ENCODE results near the gene ZNF646. TPM values are rescaled to one million over a fixed set of nuclear protein-coding genes. Genes with fewer than 3 reads are reported as not detected.
A peak's percentile ranks its signal among the peaks of the same experiment; 100 is the strongest.

Gene ZNF646
- total RNA-seq, 1 experiment from 2014 or later: 26.8 TPM

- in situ Hi-C loops (cut with HindIII; ENCODE audit: low pct_unique_long_range_greater_than_20kb, low sequenced_read_pairs) (no loop called here), intact Hi-C loops (cut with micrococcal nuclease; ENCODE audit: unreplicated experiment) (no loop called here)
- Histone ChIP-seq H3K4me3 (ENCODE audit: low read depth in 2 of 2, low read length in 2 of 2) (peak overlapping the region in 1 of 2 experiments; percentile 78; a peak in 3 of 4 replicates), H3K36me3 (ENCODE audit: control insufficient read depth, insufficient read depth, low read length) (no peaks in the 10 kb centered on the region; the same call in 1 of the 2 replicates), H3K9me3 (ENCODE audit: control insufficient read depth, insufficient read depth, low read depth, low read length) (no peaks in the 10 kb centered on the region), H3K27ac (ENCODE audit: low read length) (peak overlapping the region; percentile 81), H3K27me3 (ENCODE audit: control insufficient read depth, insufficient read depth, low read length) (no peaks in the 10 kb centered on the region), H3K4me1 (ENCODE audit: control insufficient read depth, insufficient read depth, low read length) (peaks cover 9% of the 10 kb centered on the region)
- ChIA-PET CTCF (interaction anchor here (0.7 kb wide), 1 partner anchor 237 kb away, joined by 5 read pairs; no protein-coding TSS in a partner anchor), POLR2A (no interaction called here)
- ATAC-seq (no peak), DNase-seq (ENCODE audit: low read depth, low spot score) (no peak)
- TF ChIP-seq SIN3A (IDR thresholded peaks at IDR 0.05; ENCODE audit: borderline replicate concordance, insufficient read depth, low read depth, low read length): no peak
- TF ChIP-seq CTCF (IDR thresholded peaks at IDR 0.05): no peak
- no TSS peak for BruUV-seq (replicated peaks)
Measured at GRCh38 chr16:31107465-31107867, 33.2 kb downstream of the ZNF646 start.

GRCh38 chr16:31108035-31108793 lies 34.0 kb downstream of the ZNF646 start, which contains the start of gene BCKDK:
BCKDK (plus strand) TSS chr16:31108386; CDS start chr16:31109224, 838 bp downstream.
- peaks cover 9% of the 10 kb centered on the region for H3K4me1 ChIP-seq (ENCODE audit: control insufficient read depth, insufficient read depth, low read length)
- no TSS peak for BruUV-seq (replicated peaks)
- ChIA-PET POLR2A (interaction anchor here (0.6 kb wide), 1 partner anchor 111 kb away, joined by 4 read pairs; no protein-coding TSS in a partner anchor), CTCF (no interaction called here)
- intact Hi-C loops (cut with micrococcal nuclease; ENCODE audit: unreplicated experiment): no loop called here
- in situ Hi-C loops (cut with HindIII; ENCODE audit: low pct_unique_long_range_greater_than_20kb, low sequenced_read_pairs): no loop called here
- no peak for DNase-seq (ENCODE audit: low read depth, low spot score)
- H3K9me3 ChIP-seq (ENCODE audit: control insufficient read depth, insufficient read depth, low read depth, low read length): no peaks in the 10 kb centered on the region
- TF ChIP-seq POLR2AphosphoS5 (IDR thresholded peaks at IDR 0.05; ENCODE audit: low read depth, low read length): peak; percentile 46
- no peak for TF ChIP-seq REST (IDR thresholded peaks at IDR 0.05; ENCODE audit: insufficient read depth in 1 of 2, low read depth in 2 of 2, low read length in 1 of 2)
- ATAC-seq: peak; percentile 95
- H3K36me3 ChIP-seq (ENCODE audit: control insufficient read depth, insufficient read depth, low read length): no peaks in the 10 kb centered on the region; the same call in 1 of the 2 replicates
- peak within 1 kb of the TSS; percentile 78 to 94 for H3K4me3 ChIP-seq (ENCODE audit: low read depth in 2 of 2, low read length in 2 of 2)
- peak within 1 kb of the TSS; percentile 81 for H3K27ac ChIP-seq (ENCODE audit: low read length)
- no peaks in the 10 kb centered on the region for H3K27me3 ChIP-seq (ENCODE audit: control insufficient read depth, insufficient read depth, low read length)

Measured in Panc1 (cell line).